H1 (cell line): ENCODE results near the gene IGSF23. TPM values are rescaled to one million over a fixed set of nuclear protein-coding genes. Genes with fewer than 3 reads are reported as not detected.

ENCODE experiments used
- CTCF ChIA-PET: fragments of 300-600 bp; sonication (Branson Sonifier 250); formaldehyde crosslinking; loops from one replicate; lab custom pipeline; 2021; ENCODE audit not compliant: partially characterized antibody; lab: Charles Lee
- POLR2A ChIA-PET: fragments of 300-600 bp; sonication (Branson Sonifier 250); formaldehyde crosslinking; loops from one replicate; lab custom pipeline; 2021; ENCODE audit warnings: inconsistent platforms; ENCODE audit not compliant: partially characterized antibody; lab: Charles Lee
- DNase-seq, 2 experiments: peaks; one replicate each; pipeline versions ENCODE4 v3.0.0 to v3.0.0-alpha.2; 2010 to 2022; ENCODE audit warnings: low spot score in 2 of 2, low read depth in 1 of 2, mixed read lengths in 1 of 2
- FAIRE-seq: peaks from 2 replicates; lab custom pipeline; 2011; peaks lifted over from hg19 to GRCh38; lab: Jason Lieb, UNC
- H2AFZ ChIP-seq: 2 replicates; pipeline ENCODE4 v1.8.1; 2012; ENCODE audit warnings: low read length, inconsistent platforms
- H2AK5ac ChIP-seq: 2 replicates; pipeline ENCODE4 v1.6.1; 2013; ENCODE audit warnings: low read depth, low read length
- H2BK120ac ChIP-seq: replicated peaks from 2 replicates; pipeline ENCODE3; 2013; ENCODE audit warnings: low read depth, low read length, inconsistent platforms
- H2BK12ac ChIP-seq: 2 replicates; pipeline ENCODE4 v1.6.1; 2013; ENCODE audit warnings: low read depth, low read length
- H2BK15ac ChIP-seq: 2 replicates; pipeline ENCODE4 v1.6.1; 2013; ENCODE audit warnings: low read length
- H2BK20ac ChIP-seq: 2 replicates; pipeline ENCODE4 v1.6.1; 2013; ENCODE audit warnings: low read length
- H2BK5ac ChIP-seq: 2 replicates; pipeline ENCODE4 v1.6.1; 2013; ENCODE audit warnings: low read depth, low read length
- H3K14ac ChIP-seq: 2 replicates; pipeline ENCODE4 v1.6.1; 2013; ENCODE audit warnings: inconsistent platforms; ENCODE audit not compliant: insufficient read length
- H3K18ac ChIP-seq: 2 replicates; pipeline ENCODE4 v1.6.1; 2013; ENCODE audit warnings: low read length; ENCODE audit errors: extremely low read depth
- H3K23ac ChIP-seq: 2 replicates; pipeline ENCODE4 v1.6.1; 2013; ENCODE audit warnings: inconsistent platforms; ENCODE audit not compliant: insufficient read length
- H3K23me2 ChIP-seq: 2 replicates; pipeline ENCODE4 v1.6.1; 2013; ENCODE audit warnings: low read depth, low read length
- H3K27ac ChIP-seq: 2 replicates; pipeline ENCODE4 v1.6.1; 2011; ENCODE audit warnings: low read depth, low read length, inconsistent platforms
- H3K27me3 ChIP-seq, 4 experiments: replicated peaks in 1 of 4; 1 replicate in 1 of 4; 2 replicates in 3 of 4; pipeline versions ENCODE4 v1.6.1 to v1.8.1; 2011 to 2013; ENCODE audit warnings: low read length in 3 of 4, mild to moderate bottlenecking in 3 of 4, inconsistent platforms in 2 of 4, mixed read lengths in 2 of 4, moderate library complexity in 1 of 4; ENCODE audit not compliant: control insufficient read depth in 3 of 4, insufficient read depth in 3 of 4; ENCODE audit errors: extremely low read depth in 1 of 4
- H3K36me3 ChIP-seq, 4 experiments: 2 replicates each; pipeline versions ENCODE4 v1.6.1 to v1.8.1; 2011 to 2013; ENCODE audit warnings: mild to moderate bottlenecking in 4 of 4, low read length in 3 of 4, moderate library complexity in 2 of 4, control low read depth in 1 of 4, inconsistent platforms in 1 of 4; ENCODE audit not compliant: insufficient read depth in 4 of 4, control insufficient read depth in 2 of 4
- H3K4ac ChIP-seq: replicated peaks from 2 replicates; pipeline ENCODE3; 2013; ENCODE audit warnings: low read length, low read depth, mixed read lengths, inconsistent platforms; ENCODE audit not compliant: insufficient read length
- H3K4me1 ChIP-seq, 4 experiments: replicated peaks in 1 of 4; 1 replicate in 1 of 4; 2 replicates in 3 of 4; pipeline versions ENCODE4 v1.6.1 to v1.8.1; 2011 to 2013; ENCODE audit warnings: low read length in 3 of 4, inconsistent platforms in 2 of 4, mixed read lengths in 1 of 4; ENCODE audit not compliant: insufficient read depth in 4 of 4, control insufficient read depth in 3 of 4
- H3K4me2 ChIP-seq, 2 experiments: 2 replicates each; pipeline versions ENCODE4 v1.6.1 to v1.8.1; 2011 to 2013; ENCODE audit warnings: low read depth in 2 of 2, low read length in 2 of 2, control low read depth in 1 of 2, inconsistent platforms in 1 of 2, mild to moderate bottlenecking in 1 of 2; ENCODE audit not compliant: insufficient read depth in 1 of 2
- H3K4me3 ChIP-seq, 4 experiments: fragments of 200-600, 300-600 bp in 1 of 4; sonication (generic), shearing (Covaris generic), sonication (Bioruptor Twin) in 1 of 4; 2 replicates each; pipeline versions ENCODE4 v1.5.1 to v1.8.1; 2011 to 2016; ENCODE audit warnings: low read length in 4 of 4, low read depth in 3 of 4, control low read depth in 2 of 4, inconsistent platforms in 2 of 4, mild to moderate bottlenecking in 2 of 4, mixed read lengths in 1 of 4, moderate library complexity in 1 of 4; ENCODE audit not compliant: insufficient read depth in 2 of 4; ENCODE audit errors: extremely low read depth in 1 of 4
- H3K56ac ChIP-seq: replicated peaks from 2 replicates; pipeline ENCODE3; 2013; ENCODE audit warnings: low read depth, mild to moderate bottlenecking, mixed read lengths, low read length, inconsistent platforms; ENCODE audit not compliant: insufficient read length
- H3K79me1 ChIP-seq: 2 replicates; pipeline ENCODE4 v1.6.1; 2013; ENCODE audit warnings: low read depth, low read length, control low read depth
- H3K79me2 ChIP-seq, 2 experiments: 2 replicates each; pipeline versions ENCODE4 v1.6.1 to v1.8.1; 2012 to 2013; ENCODE audit warnings: low read length in 2 of 2, mild to moderate bottlenecking in 2 of 2, inconsistent platforms in 1 of 2; ENCODE audit not compliant: insufficient read depth in 2 of 2, control insufficient read depth in 1 of 2
- H3K9ac ChIP-seq, 4 experiments: replicated peaks in 1 of 4; 1 replicate in 1 of 4; 2 replicates in 3 of 4; pipeline versions ENCODE4 v1.6.1 to v1.8.1; 2011 to 2013; ENCODE audit warnings: low read depth in 3 of 4, low read length in 3 of 4, control low read depth in 2 of 4, mild to moderate bottlenecking in 2 of 4, moderate library complexity in 2 of 4, inconsistent platforms in 1 of 4; ENCODE audit errors: extremely low read depth in 1 of 4
- H3K9me3 ChIP-seq, 2 experiments: 2 replicates each; pipeline versions ENCODE4 v1.6.1 to v1.8.1; 2012 to 2013; ENCODE audit warnings: mild to moderate bottlenecking in 2 of 2, moderate library complexity in 2 of 2, control low read depth in 1 of 2, inconsistent platforms in 1 of 2, low read depth in 1 of 2, low read length in 1 of 2, mixed read lengths in 1 of 2; ENCODE audit not compliant: insufficient read depth in 2 of 2
- H4K20me1 ChIP-seq, 2 experiments: replicated peaks in 1 of 2; 2 replicates each; pipeline versions ENCODE3 to v1.8.1; 2011 to 2013; ENCODE audit warnings: inconsistent platforms in 2 of 2, low read length in 2 of 2, mild to moderate bottlenecking in 1 of 2; ENCODE audit not compliant: insufficient read depth in 2 of 2, control insufficient read depth in 1 of 2
- H4K5ac ChIP-seq: 2 replicates; pipeline ENCODE4 v1.6.1; 2013; ENCODE audit warnings: low read length, low read depth, mixed read lengths, inconsistent platforms; ENCODE audit not compliant: insufficient read length
- H4K8ac ChIP-seq: 2 replicates; pipeline ENCODE4 v1.8.0; 2013; ENCODE audit warnings: mild to moderate bottlenecking, moderate library complexity, low read length, inconsistent platforms; ENCODE audit not compliant: insufficient read depth; ENCODE audit errors: extremely low read depth
- H4K91ac ChIP-seq: replicated peaks from 2 replicates; pipeline ENCODE3; 2013; ENCODE audit warnings: low read length, mixed read lengths, inconsistent platforms; ENCODE audit not compliant: insufficient read length
- ASH2L ChIP-seq: fragments of 200-600, 300-600 bp; sonication (generic); IDR thresholded peaks from one replicate; pipeline ENCODE4 v1.7.1; 2017; ENCODE audit warnings: low read length
- CTBP2 ChIP-seq: IDR thresholded peaks from 2 replicates; pipeline ENCODE4 v1.7.0; 2011; ENCODE audit warnings: borderline replicate concordance, mild to moderate bottlenecking, moderate library complexity, mixed read lengths, low read length; ENCODE audit not compliant: insufficient read depth, insufficient read length
- CTCF ChIP-seq, 3 experiments: IDR thresholded peaks; 1 replicate in 2 of 3; 2 replicates in 1 of 3; pipeline versions ENCODE4 v1.5.1 to v1.6.1; 2011; ENCODE audit warnings: low read length in 3 of 3, mild to moderate bottlenecking in 3 of 3, inconsistent platforms in 2 of 3, low read depth in 1 of 3, moderate library complexity in 1 of 3; ENCODE audit not compliant: insufficient read depth in 1 of 3; ENCODE audit errors: control extremely low read depth in 1 of 3
- HDAC6 ChIP-seq: IDR thresholded peaks from one replicate; pipeline ENCODE4 v1.7.1; 2012; ENCODE audit warnings: low read depth, mild to moderate bottlenecking, inconsistent platforms, low read length, moderate library complexity
- KDM4A ChIP-seq: IDR thresholded peaks from one replicate; pipeline ENCODE4 v1.7.1; 2012; ENCODE audit warnings: low read depth, mild to moderate bottlenecking, moderate library complexity, low read length, inconsistent platforms; ENCODE audit not compliant: severe bottlenecking
- PHF8 ChIP-seq: fragments of 200-600 bp; sonication (generic); conservative IDR thresholded peaks from 2 replicates; pipeline ENCODE4 v1.7.1; 2012; ENCODE audit warnings: low read depth, mild to moderate bottlenecking, inconsistent platforms, low read length, moderate library complexity
- RFX5 ChIP-seq: IDR thresholded peaks from 2 replicates; pipeline ENCODE4 v1.6.1; 2011; ENCODE audit warnings: low read depth, low read length, improper control_type of control experiment, borderline replicate concordance
- ZNF274 ChIP-seq: IDR thresholded peaks from 2 replicates; pipeline ENCODE4 v1.7.0; 2012; ENCODE audit warnings: low read length, borderline replicate concordance; ENCODE audit errors: extremely low read depth
- WGBS, 2 experiments: shearing (Covaris generic) in 1 of 2; methylation state at CpG; one replicate each; pipeline versions ENCODE4 v1.1.6 to v1.1.7; 2013 to 2015; ENCODE audit warnings: low lambda C conversion rate in 2 of 2, mixed read lengths in 2 of 2, inconsistent platforms in 1 of 2, low coverage in 1 of 2, missing lambda C conversion rate in 1 of 2; ENCODE audit not compliant: insufficient replicate concordance in 2 of 2, insufficient coverage in 1 of 2, insufficient read length in 1 of 2; ENCODE audit errors: extremely low coverage in 1 of 2, missing lambda C conversion rate in 1 of 2; 5-methylcytosine and 5-hydroxymethylcytosine counted together
- polyA plus RNA-seq, 7 experiments: library from polyadenylated mRNA; depleted of rRNA in 3 of 7; stranded (reverse) in 5 of 7; unstranded in 2 of 7; fragments of >200 nt in 5 of 7; fragments of 200-250 nt in 2 of 7; gene quantifications; 1 replicate in 5 of 7; 2 replicates in 1 of 7; 4 replicates in 1 of 7; pipeline versions ENCODE4 v1.2.1 to v1.2.3, GENCODE V29; 2011 to 2013; ENCODE audit warnings: missing spikeins in 2 of 7, mixed read lengths in 2 of 7
- total RNA-seq: library from RNA; stranded (reverse); fragmentation: NEBNext Ultra II Directional; extraction: Animal tissue kit (Norgen Biotek cat#: 25700); gene quantifications from 2 replicates; pipeline ENCODE4 v1.2.1, GENCODE V29; 2021

The IGSF23 gene
- total and polyA plus RNA-seq, 2 of the 8 experiments (the other 6 are each of a cell fraction or from before 2014, with no cell fraction given) = not detected

- Histone ChIP-seq H3K4me3 (no peak overlapping the region), H4K8ac (no peak overlapping the region), H3K79me1 (no peaks in the 10 kb centered on the region), H2BK120ac (no peak overlapping the region), H3K56ac (no peak overlapping the region), H3K79me2 (no peaks in the 10 kb centered on the region), H3K27ac (no peak overlapping the region), H3K23me2 (no peaks in the 10 kb centered on the region), H2BK20ac (no peak overlapping the region), H3K4ac (no peak overlapping the region), H3K9me3 (no peaks in the 10 kb centered on the region), H2AK5ac (no peak overlapping the region), H3K14ac (no peak overlapping the region), H3K4me2 (no peak overlapping the region), H2BK15ac (no peak overlapping the region), H3K36me3 (no peaks in the 10 kb centered on the region), H3K27me3 (no peaks in the 10 kb centered on the region), H2BK12ac (no peak overlapping the region), H3K9ac (no peak overlapping the region), H3K23ac (no peak overlapping the region), H4K20me1 (no peaks in the 10 kb centered on the region), H2AFZ (no peak overlapping the region), H4K91ac (no peak overlapping the region), H2BK5ac (no peak overlapping the region), H3K18ac (no peak overlapping the region), H3K4me1 (no peaks in the 10 kb centered on the region; a peak in 2 of 7 replicates), H4K5ac (no peak overlapping the region)
- FAIRE-seq (no peak), DNase-seq (no peak)
- 95% methylated on average over 2 of the region's 2 CpGs; no CpG with 5 or more reads in 1 of the 2 experiments for WGBS, 2 experiments
- ChIA-PET CTCF (interaction anchor here (1.0 to 2.7 kb wide), 2 partner anchors 12 to 92 kb away, joined by 4 to 9 read pairs; no protein-coding TSS in a partner anchor), POLR2A (interaction anchor here (0.7 kb wide), 1 partner anchor 1024 kb away, joined by 3 read pairs; no protein-coding TSS in a partner anchor)
- TF ChIP-seq ASH2L (no peak), CTBP2 (no peak), KDM4A (no peak), RFX5 (no peak), ZNF274 (no peak), CTCF (IDR thresholded peaks at IDR 0.05; ENCODE audit: control extremely low read depth in 1 of 3, insufficient read depth in 1 of 3, low read depth in 1 of 3, low read length in 3 of 3) (no peak), PHF8 (no peak), HDAC6 (no peak)
These were observed 55.8 kb downstream of the IGSF23 start for GRCh38 chr19:44668985-44669764.
